HG03442 (cell line): ENCODE data around the gene CIITA.

Experiments used
- ATAC-seq: cut with Tn5 transposase; IDR thresholded peaks from one replicate; pipeline ENCODE4 v1.9.1; 2021; ENCODE audit warnings: mild to moderate bottlenecking, moderate library complexity; ENCODE audit not compliant: unreplicated experiment

The CIITA gene

DNA sequence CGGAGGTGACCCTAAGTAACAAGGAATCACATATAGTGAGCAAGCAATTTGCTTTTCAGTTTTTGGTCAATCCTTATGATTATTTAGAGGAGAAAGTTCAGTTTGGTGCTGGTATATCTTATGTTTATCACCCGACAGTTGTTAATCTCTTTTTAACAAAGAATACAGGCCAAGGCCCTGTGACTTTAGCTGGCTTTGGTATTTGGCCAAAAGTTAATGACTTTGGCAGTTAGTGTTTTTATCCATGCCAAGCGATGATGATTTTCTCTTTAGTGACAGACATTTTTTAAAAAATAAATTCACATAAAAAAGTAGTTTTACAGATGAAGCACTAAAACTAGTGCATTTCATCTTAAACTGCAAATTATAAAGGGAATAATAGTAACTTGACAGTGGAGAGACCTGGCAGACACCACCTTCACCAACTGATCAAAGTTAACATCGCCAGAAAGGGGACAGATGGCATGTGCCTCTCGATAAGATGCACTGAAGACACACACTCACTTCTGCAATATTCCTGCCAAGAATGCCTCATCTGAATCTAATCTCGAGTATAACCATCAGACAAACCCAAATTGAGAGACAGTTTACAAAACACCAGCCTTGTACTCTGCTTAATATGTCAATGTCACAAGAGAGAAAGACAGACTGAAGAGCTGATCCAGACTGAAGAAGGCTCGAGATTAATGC is 58.4 kb downstream of the CIITA start:
- no peak for ATAC-seq

DNA sequence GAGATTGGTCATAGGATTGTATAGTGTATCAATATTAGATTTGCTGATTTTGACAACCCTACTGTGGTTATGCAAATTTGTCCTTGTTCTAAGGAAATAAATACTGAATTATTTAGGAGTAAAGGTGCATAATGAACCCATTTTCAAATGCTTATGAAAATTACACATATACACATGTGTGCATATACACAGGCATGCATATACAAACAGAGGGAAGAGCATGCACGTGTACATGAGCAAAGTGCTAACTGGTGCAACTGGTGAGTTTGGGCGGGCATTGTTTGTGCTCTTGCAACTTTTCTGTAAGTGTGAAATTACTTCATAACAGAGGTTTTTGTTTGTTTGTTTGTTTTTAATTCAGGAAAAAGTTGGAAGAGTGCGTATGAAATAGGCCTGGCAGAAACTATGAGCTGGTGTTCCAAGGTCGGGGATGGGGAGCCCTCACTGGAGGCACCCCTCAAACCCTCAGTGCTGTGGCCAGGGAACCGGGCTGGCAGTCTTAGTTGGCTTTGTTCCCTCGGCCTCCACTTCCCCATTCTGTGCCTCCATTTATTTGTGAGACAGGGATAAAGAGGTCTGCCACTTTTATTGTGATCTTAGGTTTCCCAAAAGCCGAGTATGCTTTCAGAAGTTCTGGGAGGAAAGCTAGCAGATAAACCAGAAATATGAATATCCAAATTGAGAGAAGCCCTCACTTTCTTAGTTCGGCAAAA is 59.4 kb downstream of the CIITA start:
- ATAC-seq: no peak

DNA sequence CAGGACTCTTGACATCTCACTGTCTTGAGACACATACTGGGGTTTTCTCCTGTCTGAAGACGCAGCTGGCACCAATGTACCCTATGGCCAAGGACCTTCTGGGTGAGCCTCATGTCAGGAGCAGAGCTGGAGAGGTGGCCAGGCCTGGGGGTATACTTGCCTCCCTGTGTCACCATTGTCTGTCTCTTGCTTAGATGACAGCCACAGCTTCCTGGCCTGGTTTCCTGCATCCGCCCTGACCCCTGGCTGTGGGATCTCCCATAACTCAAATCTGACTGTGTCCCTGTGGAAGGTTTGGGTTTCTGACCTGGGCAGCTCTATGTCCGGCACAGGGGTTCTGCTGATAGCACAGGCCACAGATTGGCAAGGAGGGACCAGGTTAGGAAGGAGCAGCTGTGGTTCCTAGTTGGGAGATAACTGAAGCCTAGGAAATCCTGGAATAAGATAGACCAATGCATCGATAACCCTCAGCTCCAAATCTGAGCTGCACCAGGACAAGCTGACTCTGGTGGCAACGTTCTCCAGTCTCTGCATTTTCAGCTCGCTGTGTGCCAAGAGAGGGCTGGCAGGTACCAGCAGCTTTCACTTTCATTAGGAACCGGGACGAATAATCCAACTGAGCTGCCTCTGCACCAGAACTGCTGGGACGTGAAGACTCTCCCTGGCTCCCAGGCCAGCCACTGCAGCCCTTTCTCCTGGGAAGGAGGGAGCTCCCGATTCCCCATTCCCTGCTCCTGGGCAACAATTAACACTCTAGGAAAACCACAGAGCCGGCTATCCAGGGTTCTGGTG is 60.3 kb downstream of the CIITA start:
- no peak for ATAC-seq

DNA sequence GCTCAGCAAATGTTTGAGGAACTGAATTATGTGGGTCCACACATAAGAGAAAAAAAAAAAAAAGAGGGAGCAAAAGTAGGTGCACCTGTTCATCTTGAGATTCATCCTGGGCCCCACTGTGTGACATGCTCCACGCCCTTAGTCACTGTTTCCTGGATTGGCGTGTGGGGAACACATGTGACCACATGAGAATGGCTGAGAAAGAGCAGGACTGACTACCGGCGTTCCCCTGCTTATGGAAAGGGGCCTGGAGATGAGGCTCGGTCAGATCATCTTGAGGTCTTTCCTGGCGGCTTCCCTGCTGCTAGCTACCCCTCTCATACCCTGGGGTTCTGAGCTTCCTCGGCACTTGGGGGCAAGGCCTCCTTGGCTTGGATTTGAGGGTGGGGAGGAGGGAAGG is 61.3 kb downstream of the CIITA start:
- ATAC-seq: no peak

DNA sequence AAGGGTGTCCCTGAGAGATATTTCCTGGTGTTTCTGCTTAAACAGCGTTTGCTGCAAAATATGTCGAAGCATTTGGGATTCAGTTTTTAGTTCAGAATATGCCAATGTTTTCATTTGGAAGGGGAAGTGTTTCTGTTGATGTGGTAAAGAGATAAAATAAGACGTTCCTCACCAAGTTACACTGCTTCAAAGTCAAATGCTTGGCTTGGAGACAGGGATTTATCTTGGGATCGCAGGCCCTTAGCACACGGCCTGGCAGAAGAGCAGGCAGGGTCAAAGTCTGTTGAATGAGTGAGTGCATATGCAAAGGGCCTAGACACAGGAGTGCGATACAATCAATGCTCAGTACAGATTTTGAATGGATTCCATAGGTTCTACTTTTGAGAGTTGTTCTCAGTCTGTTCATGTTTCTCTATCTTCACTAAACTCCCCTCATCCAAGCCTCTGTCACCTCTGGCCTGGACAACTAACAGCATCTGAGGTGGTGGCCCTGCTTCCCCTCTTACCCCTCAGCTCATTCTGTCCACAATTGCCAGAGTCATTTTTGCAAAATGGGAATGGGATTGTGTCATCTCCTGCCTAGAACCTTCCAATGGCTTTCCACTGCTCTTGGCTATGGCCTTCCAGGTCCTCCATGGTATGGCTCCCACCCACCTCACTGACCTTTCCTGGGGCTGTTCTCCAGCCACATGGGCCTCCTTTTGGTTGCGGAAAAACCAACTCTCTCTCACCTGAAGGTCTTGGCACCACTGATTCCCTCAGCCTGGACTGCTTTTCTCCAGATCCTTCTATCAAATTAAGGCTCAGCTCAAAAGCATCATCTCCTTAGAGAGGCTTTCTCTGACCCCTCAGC is 62.0 kb downstream of the CIITA start:
- ATAC-seq: no peak

DNA sequence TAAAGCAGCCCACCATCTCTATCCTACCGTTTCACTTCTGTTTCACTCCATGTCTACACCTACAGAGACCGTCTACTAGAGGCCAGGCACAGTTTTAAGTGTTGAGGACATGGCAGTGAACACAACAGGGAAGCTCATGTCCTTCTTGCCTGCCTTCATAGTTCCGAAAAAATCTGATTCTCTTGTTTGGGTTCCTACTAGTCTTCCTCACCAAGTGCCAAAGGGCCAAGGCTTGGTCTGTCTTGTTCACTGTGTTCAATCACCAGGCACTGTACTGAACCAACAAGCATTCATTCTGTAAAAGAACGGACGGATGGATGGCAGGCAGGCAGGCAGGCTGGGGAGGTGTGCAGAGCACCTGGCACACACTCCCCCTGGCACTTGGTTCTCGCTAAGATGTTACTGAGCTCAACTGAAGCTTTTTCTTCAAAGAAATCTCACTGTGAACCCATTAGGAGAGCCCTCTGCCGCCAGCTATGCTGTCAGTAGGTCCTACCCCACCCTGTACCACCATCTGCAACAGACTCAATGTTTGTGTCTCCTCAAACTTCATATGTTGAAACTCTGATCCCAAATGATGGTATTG is 62.7 kb downstream of the CIITA start:
- ATAC-seq: no peak

DNA sequence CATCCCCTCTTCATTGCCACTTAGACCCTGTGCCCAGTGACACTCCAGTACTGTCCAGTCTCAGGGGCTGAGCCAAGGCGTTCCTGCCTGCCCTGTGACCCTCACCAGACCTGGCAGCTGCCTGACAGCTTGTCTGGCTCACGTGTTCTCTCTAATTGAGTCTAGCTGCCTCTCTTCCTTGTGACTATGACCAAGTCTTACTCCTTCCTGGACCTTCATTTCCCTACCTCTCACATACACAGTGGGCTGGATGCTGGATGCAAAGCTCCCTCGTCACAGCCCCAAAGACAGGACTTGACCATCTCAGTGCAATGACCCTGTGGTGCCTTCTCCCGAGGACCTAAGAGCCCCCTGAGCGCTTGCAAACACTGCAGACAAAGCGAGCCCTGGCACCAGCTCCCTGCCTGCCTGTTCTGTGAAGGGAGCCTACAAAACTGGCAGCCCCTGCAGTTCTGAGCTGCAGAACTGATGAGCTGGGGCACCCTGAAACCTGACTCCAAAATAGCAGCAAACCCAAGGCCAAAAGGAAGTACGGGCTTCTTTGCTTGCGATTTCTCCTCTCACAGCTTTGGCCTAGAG is 63.6 kb downstream of the CIITA start:
- no peak for ATAC-seq

DNA sequence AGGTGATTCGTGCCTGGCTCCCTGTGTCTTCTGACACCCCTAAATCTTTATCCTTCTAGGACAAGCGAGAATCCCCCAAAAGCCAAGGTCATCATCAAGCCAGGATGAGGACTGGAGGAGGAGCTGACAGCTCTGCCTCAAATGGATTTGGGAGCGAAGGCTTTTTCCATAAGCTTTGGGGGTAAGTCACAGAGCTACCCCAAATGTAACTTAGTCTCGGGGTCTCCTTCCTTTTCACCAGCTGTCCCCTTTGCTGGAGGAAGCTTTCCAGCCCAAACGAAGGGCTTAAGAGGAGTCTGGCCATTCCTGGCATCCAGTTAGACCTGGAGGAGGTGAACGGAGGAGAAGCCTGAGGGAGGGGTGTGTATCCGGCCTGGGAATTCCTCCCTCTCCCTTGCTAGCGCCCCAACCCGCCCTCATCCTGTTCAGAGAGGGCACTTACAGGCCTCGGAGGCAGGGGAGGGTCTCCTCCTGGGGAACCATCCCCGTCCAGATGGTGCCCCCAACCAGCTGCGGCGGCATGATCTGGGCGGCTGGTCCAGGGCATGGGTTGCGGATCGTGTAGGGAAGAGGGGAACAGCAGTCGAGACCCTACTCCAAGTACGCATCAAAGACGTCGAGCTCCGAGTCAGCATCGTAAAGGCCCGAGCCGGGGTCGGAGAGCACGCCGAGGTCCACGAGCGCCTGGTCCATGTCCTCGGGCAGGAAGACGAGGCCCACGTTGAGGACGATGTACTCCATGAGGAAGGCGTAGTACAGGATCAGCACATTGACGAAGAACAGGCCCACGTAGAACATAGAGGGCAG is 64.3 kb downstream of the CIITA start:
- ATAC-seq: no peak

DNA sequence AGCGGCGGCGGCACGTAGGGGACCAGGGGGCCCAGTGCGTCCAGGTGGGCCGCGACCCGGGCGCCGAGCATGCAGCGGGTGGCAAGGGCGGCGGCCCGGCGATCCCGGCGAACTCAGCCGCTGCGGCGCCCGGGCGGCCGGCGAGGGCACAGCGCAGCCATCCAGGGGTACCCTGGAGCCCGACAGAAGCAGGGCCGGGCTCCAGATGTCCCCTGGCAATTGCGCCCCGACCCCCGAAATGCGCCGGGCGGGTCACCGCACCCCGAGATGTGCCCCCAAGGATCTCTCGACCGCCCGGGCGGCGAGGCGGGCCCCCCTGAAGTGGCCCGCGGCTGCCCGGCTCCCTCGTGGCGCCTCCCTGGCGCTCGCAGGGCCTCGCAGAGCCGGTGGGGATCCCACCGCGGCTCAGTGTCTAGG is 64.9 kb downstream of the CIITA start:
- peak; percentile 1 for ATAC-seq

DNA sequence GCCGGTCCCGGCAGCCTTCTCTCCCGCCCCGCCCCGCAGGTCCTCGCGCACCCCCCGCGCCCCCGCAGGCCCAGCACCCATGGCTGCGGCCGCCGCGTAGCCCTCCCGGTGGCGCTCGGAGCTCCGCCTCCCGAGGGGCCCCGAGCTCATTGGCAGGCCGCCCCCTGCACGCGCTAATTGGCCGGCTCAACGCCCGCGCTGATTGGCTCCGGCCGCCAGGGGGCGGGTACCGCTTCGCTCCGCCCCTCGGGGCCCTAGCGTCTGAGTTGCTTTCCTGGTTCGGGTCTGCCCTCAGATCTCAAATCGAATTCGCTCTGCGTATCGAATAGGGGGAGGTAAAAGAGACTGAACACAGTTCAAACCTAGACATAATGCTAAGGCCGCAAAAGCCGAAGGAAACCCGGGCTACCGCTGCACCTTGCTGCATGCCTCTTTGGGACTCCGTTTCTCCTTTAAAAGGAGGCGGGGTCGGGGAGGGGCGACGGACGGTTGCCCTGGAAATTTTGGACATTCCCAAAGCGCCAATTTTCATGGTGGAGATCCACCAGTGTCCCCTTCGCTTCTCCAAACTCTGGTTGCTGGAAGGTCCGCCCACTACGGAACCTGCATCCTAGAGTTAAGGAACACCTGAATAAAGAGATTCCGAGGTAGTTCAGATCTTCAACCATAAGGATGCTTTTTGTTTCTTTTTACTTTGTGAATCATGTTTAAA is 65.5 kb downstream of the CIITA start, which contains the start of gene DEXI:
Gene DEXI, minus strand, starts transcription at position 117 of the 712 bp plus-strand sequence. CDS start 463 bp downstream, outside the sequence.
- peak; percentile 59 for ATAC-seq

DNA sequence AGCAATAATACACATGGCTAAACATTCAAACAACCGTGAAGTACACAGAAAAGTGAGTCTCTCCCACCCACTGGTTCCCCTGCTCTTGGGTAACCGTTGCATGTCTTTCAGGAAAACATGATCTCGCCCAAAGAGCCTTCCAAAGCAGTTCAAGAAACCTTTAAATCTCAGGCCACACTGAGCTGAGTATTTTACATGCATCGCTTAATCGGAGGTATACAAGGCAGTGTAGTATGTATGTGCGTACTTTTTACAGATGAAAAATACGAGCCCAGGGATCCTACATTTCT is 66.0 kb downstream of the CIITA start:
- no peak for ATAC-seq

DNA sequence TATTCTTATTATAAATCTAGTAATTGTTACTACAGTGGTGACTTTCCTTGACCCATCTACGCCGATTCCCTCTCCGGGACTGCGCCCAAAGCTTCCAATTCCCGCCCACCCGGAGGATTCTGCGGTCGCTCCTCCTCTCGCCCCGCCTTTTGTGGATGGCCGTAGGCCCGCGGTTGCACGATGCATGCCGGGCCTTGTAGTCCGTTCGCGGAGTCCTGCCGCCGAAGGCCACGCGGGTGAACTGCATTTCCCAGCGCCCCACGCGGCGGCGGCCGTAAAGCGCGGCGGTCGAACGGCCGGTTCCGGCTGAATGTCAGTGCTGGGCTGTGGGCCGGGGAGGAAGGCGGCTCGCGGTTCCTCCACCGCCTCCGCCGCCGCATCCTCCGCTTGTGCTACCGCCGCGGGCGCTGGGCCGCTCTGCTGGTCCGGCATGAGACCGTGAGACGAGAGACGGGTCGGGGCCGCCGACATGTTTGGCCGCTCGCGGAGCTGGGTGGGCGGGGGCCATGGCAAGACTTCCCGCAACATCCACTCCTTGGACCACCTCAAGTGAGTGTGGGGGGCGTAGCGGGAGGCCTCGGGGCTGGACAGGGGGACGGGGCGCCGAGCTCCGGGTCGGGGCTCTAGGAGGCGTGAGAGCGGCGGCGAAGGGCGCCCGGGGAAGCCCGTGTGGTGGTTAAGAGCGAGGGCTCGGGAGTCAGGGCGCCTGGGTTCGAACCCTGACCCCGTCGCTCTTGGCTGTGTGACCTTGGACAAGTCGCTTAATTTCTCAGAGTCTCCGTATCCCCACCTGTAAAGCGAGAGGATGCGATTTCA is 67.5 kb downstream of the CIITA start, which contains the start of gene CLEC16A:
Gene CLEC16A, plus strand, starts transcription at position 316 of the 816 bp plus-strand sequence. Its CDS starts 154 bp downstream, at position 470.
- ATAC-seq: peak; percentile 71

DNA sequence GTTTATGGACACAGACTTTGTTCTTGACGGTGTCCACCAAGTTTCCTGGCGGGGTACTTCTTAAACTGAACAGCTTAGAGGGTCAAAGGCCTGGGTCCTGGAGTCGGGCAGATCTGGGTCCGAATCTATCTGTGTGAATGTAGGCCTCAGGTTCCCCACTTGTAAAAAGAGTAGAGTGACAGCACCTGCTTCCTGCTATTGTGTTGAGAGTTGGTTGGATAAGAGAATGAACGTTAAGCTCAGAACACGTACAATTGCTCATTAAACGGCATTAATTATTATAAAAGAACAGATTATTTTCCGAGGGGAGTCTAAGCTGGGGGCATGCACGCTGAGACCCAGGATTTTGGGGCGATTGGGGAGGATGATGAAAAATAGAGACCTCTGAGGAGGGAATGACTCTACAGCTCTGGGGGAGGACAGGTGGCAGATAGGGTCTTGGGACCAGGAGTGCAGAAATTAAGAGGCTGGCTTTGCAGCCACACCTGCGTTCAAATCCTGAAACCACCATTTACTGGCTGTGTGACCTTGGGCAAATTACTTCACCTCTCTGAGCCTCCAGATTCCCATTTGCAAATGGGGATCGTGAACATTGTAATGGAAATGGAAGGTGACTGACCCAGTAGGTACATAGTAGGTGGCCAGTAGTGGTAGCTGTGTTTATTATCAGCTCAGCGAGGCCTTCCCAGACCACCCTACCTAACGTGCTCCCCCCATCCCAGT is 68.2 kb downstream of the CIITA start:
- ATAC-seq: no peak

DNA sequence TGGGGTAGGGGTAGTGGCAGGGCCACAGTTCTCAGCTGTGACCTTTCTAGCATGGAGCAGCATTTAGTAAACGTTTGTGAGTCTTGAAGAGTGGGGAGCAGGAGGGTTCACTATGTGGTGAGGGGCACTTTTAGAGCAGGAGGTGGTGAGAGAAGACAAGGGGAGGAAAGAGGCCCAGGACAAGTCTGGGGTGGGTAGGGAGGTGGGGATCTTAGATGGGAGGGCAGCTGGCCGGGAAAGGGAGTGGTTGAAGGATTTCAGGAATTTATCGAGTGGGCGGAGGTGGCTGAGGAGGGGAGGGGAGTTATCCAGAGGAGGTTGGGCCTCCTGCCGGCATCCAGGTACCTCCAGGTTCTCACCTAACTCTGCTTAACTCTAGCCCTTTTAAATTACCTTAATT is 69.3 kb downstream of the CIITA start:
- no peak for ATAC-seq

DNA sequence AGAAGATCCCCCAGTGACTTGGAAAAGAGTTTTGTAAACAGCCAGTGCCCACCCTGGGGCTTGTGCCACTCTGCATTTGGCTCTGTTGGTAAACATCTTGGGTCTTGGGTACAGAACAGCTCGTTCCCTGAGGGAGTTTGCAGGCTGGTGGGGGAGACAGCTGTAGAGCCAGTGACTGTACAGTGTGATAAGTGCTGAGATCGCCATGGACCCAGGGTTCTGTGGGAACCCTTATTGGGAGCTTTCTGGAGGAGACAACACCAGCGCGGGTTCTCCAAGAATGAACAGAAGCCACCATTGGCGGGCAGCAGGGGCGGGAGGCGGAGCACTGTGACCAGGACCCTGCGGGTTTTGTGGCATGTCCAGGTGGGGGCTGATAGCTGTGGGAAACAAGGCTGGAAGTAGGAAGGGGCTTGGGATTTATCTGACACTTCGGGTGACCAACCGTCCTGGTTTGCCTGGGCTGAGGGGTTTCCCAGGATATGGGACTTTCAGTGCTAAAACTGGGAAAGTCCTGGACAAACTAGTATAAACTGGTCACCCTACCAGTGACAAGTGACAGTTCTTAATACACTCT is 70.3 kb downstream of the CIITA start:
- ATAC-seq: no peak

DNA sequence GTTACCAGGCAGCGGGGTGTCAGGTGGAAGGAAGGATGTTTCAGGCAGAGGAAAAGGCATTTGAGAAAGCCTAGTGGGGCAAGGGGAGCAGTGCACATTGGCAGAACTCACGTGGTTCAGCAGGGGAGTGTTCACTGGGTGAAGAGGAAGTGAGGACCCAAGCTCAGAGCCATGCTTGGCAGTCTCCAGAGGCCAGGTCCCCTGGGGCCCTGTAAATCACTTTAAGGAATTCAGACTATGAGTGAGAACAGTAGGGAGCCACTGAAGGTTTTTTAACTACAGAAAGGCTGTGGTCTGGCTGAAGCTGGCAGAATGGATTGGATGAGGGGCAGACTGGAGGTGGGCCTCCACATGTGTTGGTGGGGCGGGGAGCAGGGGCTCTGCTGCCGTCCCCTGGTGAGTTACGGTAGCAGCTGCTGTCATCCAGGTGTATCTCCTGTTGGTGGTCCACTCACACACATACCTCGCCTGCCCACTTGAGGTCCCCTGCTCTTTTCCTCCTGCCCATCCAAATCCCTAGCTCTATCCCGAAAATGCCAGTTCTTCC is 72.5 kb downstream of the CIITA start:
- peak; percentile 65 for ATAC-seq

DNA sequence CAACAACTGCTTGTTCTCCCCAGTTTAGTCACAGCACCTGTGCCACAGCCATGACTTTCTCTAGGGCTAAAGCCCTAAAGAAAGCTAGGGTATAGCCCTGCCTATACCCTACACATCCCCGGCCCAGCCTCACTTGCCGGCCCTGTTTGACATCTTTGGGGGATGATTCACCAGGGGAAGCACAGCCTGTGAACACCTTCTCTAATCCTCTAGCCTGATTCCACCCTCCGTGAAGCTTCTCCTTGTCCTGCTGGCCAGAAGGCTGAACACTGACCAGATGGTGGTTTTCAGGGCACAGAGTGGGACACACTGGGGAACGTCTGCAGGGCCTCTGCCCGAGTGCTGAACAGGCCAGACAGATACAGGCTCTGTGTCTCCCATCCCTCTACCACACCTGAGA is 73.4 kb downstream of the CIITA start:
- no peak for ATAC-seq
